B cell (primary cell): Measurements from ENCODE around the gene CA5A.

Experiments used
- CTCF ChIP-seq: fragments of 200-600 bp; IDR thresholded peaks from one replicate; pipeline ENCODE4 v1.8.0; 2022; ENCODE audit warnings: antibody characterized with exemption, mild to moderate bottlenecking
- EZH2 ChIP-seq: IDR thresholded peaks from 2 replicates; pipeline ENCODE4 v1.6.1; 2012; ENCODE audit warnings: borderline replicate concordance, low read depth, mild to moderate bottlenecking, moderate library complexity, low read length; ENCODE audit not compliant: insufficient read depth, poor library complexity, severe bottlenecking

- TF ChIP-seq CTCF (no peak), EZH2 (no peak)
Observed at GRCh38 chr16:87960296-87960695, 24.0 kb upstream of the CA5A start.
